HCT116 (cell line): ENCODE results near the gene WWP2. TPM values are rescaled to one million over a fixed set of nuclear protein-coding genes. Genes with fewer than 3 reads are reported as not detected.

Experiments
- ATAC-seq: fragments of 200-7000 bp; cut with Tn5 transposase; 2 replicates; pipeline ENCODE4 v1.9.1; 2020; ENCODE audit warnings: mild to moderate bottlenecking, moderate library complexity
- BruUV-seq: library from RNA; stranded (reverse); fragments of 400-500 nt; replicated peaks from 2 replicates; lab custom pipeline; 2021; lab: Mats Ljungman, UMichigan
- CTCF ChIA-PET: fragments of 300-600 bp; sonication (Branson Sonifier 250); formaldehyde crosslinking; loops from one replicate; lab custom pipeline; 2021; ENCODE audit warnings: antibody characterized with exemption; lab: Charles Lee
- POLR2A ChIA-PET: fragments of 300-600, 350-600 bp; sonication (Branson Sonifier 250); formaldehyde crosslinking; loops from one replicate; lab custom pipeline; 2021; ENCODE audit warnings: antibody characterized with exemption; lab: Charles Lee
- RAD21 ChIA-PET, 2 experiments: fragments of 300-600 bp; sonication (Branson Sonifier 250); formaldehyde crosslinking; loops; one replicate each; lab custom pipeline; 2023; ENCODE audit warnings: low total read pairs in 2 of 2; ENCODE audit not compliant: uncharacterized antibody in 2 of 2, unreplicated experiment in 2 of 2, low non-redundant PET in 1 of 2; lab: Charles Lee
- DNase-seq: peaks from one replicate; pipeline ENCODE4 v3.0.0-alpha.2; 2010; ENCODE audit warnings: low read depth, low spot score
- H2AFZ ChIP-seq: fragments of 200-600 bp; shearing (Covaris generic), sonication (generic); 2 replicates; pipeline ENCODE4 v1.6.1; 2017; ENCODE audit warnings: low read depth, mixed run types, mixed read lengths, antibody characterized with exemption, low read length; ENCODE audit not compliant: poor library complexity, severe bottlenecking
- H3K27ac ChIP-seq: 2 replicates; pipeline ENCODE4 v1.5.1; 2012; ENCODE audit warnings: low read depth, low read length
- H3K27me3 ChIP-seq: fragments of 200-600 bp; sonication (generic); 2 replicates; pipeline ENCODE4 v1.6.1; 2016; ENCODE audit warnings: mixed run types, low read length, mixed read lengths; ENCODE audit not compliant: insufficient read depth
- H3K36me3 ChIP-seq, 2 experiments: fragments of 200-500 bp in 1 of 2; fragments of 200-600 bp in 1 of 2; sonication (Bioruptor generic) in 1 of 2; sonication (generic) in 1 of 2; 2 replicates each; pipeline versions ENCODE4 v1.5.1 to v1.6.1; 2014 to 2016; ENCODE audit warnings: low read length in 2 of 2, inconsistent platforms in 1 of 2, mixed read lengths in 1 of 2, mixed run types in 1 of 2; ENCODE audit not compliant: insufficient read depth in 2 of 2, control insufficient read depth in 1 of 2
- H3K4me1 ChIP-seq, 2 experiments: fragments of 200-600 bp in 1 of 2; sonication (generic) in 1 of 2; 2 replicates each; pipeline versions ENCODE4 v1.5.1 to v1.6.1; 2012 to 2017; ENCODE audit warnings: low read length in 2 of 2, inconsistent platforms in 1 of 2, mild to moderate bottlenecking in 1 of 2, mixed read lengths in 1 of 2, mixed run types in 1 of 2, moderate library complexity in 1 of 2; ENCODE audit not compliant: insufficient read depth in 2 of 2, control insufficient read depth in 1 of 2
- H3K4me2 ChIP-seq: fragments of 200-600 bp; sonication (generic); 2 replicates; pipeline ENCODE4 v1.6.1; 2017; ENCODE audit warnings: mixed run types, low read length, mixed read lengths
- H3K4me3 ChIP-seq, 2 experiments: fragments of 200-600 bp in 1 of 2; sonication (generic) in 1 of 2; replicated peaks in 1 of 2; 2 replicates each; pipeline ENCODE4 v1.5.1; 2011 to 2016; ENCODE audit warnings: low read length in 2 of 2, control low read depth in 1 of 2, low read depth in 1 of 2, mild to moderate bottlenecking in 1 of 2, mixed read lengths in 1 of 2, mixed run types in 1 of 2
- H3K79me2 ChIP-seq: fragments of 200-600 bp; sonication (generic); 2 replicates; pipeline ENCODE4 v1.6.1; 2017; ENCODE audit warnings: mild to moderate bottlenecking, mixed run types, low read length, moderate library complexity, mixed read lengths; ENCODE audit not compliant: insufficient read depth
- H3K9ac ChIP-seq: fragments of 200-600 bp; sonication (generic); 2 replicates; pipeline ENCODE4 v1.6.1; 2016; ENCODE audit warnings: low read length, mixed read lengths
- H3K9me2 ChIP-seq: fragments of 200-600 bp; sonication (generic), shearing (Covaris generic); 2 replicates; pipeline ENCODE4 v1.6.1; 2017; ENCODE audit warnings: mixed run types, mild to moderate bottlenecking, moderate library complexity; ENCODE audit not compliant: insufficient read depth
- H3K9me3 ChIP-seq, 2 experiments: fragments of 200-500 bp in 1 of 2; fragments of 200-600 bp in 1 of 2; sonication (Bioruptor generic) in 1 of 2; sonication (generic) in 1 of 2; 2 replicates each; pipeline ENCODE4 v1.6.1; 2014 to 2017; ENCODE audit warnings: low read length in 2 of 2, mixed read lengths in 2 of 2, inconsistent platforms in 1 of 2, low read depth in 1 of 2, mild to moderate bottlenecking in 1 of 2, mixed run types in 1 of 2, moderate library complexity in 1 of 2; ENCODE audit not compliant: control insufficient read depth in 1 of 2, insufficient read depth in 1 of 2
- H4K20me1 ChIP-seq: fragments of 200-600 bp; sonication (generic), shearing (Covaris generic); 2 replicates; pipeline ENCODE4 v1.6.1; 2017; ENCODE audit warnings: mixed run types, mild to moderate bottlenecking, moderate library complexity; ENCODE audit not compliant: insufficient read depth
- ATF3 ChIP-seq: IDR thresholded peaks from 2 replicates; pipeline ENCODE4 v1.6.1; 2012
- CEBPB ChIP-seq: IDR thresholded peaks from 2 replicates; pipeline ENCODE4 v1.6.1; 2012; ENCODE audit warnings: low read depth
- EGR1 ChIP-seq: IDR thresholded peaks from 2 replicates; pipeline ENCODE4 v1.6.1; 2012; ENCODE audit warnings: low read depth
- ELF1 ChIP-seq: IDR thresholded peaks from 2 replicates; pipeline ENCODE4 v1.6.1; 2012; ENCODE audit warnings: low read depth, borderline replicate concordance
- EZH2 ChIP-seq: fragments of 200-600 bp; sonication (generic); IDR thresholded peaks from 2 replicates; pipeline ENCODE4 v1.6.1; 2017; ENCODE audit warnings: antibody characterized with exemption, mixed run types
- FOSL1 ChIP-seq: IDR thresholded peaks from 2 replicates; pipeline ENCODE4 v1.6.1; 2012; ENCODE audit warnings: low read depth
- JUND ChIP-seq: IDR thresholded peaks from 2 replicates; pipeline ENCODE4 v1.6.1; 2012
- POLR2A ChIP-seq: IDR thresholded peaks from 2 replicates; pipeline ENCODE4 v1.7.0; 2011; ENCODE audit warnings: borderline replicate concordance; ENCODE audit not compliant: insufficient read depth, insufficient read length; ENCODE audit errors: extremely low read depth
- POLR2AphosphoS5 ChIP-seq: IDR thresholded peaks from 2 replicates; pipeline ENCODE4 v1.6.1; 2011; ENCODE audit warnings: mild to moderate bottlenecking, low read depth, low read length, moderate library complexity
- RAD21 ChIP-seq: IDR thresholded peaks from 2 replicates; pipeline ENCODE4 v1.6.1; 2012; ENCODE audit warnings: low read depth, mild to moderate bottlenecking
- REST ChIP-seq: IDR thresholded peaks from 2 replicates; pipeline ENCODE4 v1.6.1; 2012; ENCODE audit warnings: low read depth
- SIN3A ChIP-seq: IDR thresholded peaks from 2 replicates; pipeline ENCODE4 v1.6.1; 2012; ENCODE audit warnings: low read depth
- SRF ChIP-seq: IDR thresholded peaks from 2 replicates; pipeline ENCODE4 v1.6.1; 2012; ENCODE audit warnings: low read depth
- YY1 ChIP-seq: IDR thresholded peaks from 2 replicates; pipeline ENCODE4 v1.6.1; 2011; ENCODE audit warnings: low read length, low read depth, moderate library complexity, mild to moderate bottlenecking; ENCODE audit not compliant: insufficient replicate concordance; ENCODE audit errors: extremely low read depth
- ZFX ChIP-seq: fragments of 450-650 bp; IDR thresholded peaks from 2 replicates; pipeline ENCODE4 v1.6.1; 2017
- ZNF274 ChIP-seq: fragments of 200-500 bp; sonication (Bioruptor generic); IDR thresholded peaks from 2 replicates; pipeline ENCODE4 v1.6.1; 2014; ENCODE audit warnings: mild to moderate bottlenecking, low read depth, low read length, inconsistent platforms
- intact Hi-C: fragments of 100-400 bp; cut with micrococcal nuclease; formaldehyde crosslinking; loops from 2 replicates; pipeline ENCODE4 v1.10.0; 2022
- total RNA-seq: library from RNA; stranded (reverse); gene quantifications from one replicate; pipeline ENCODE4 v1.2.1, GENCODE V29; 2021; ENCODE audit not compliant: unreplicated experiment
- TF ChIP-seq, protein P1 (sequence below): IDR thresholded peaks from 2 replicates; pipeline ENCODE4 v1.6.1; 2011; ENCODE audit warnings: mild to moderate bottlenecking, low read length, moderate library complexity; ENCODE audit not compliant: insufficient replicate concordance; ENCODE audit errors: extremely low read depth

The WWP2 gene
- total RNA-seq, 1 experiment from 2014 or later, result 44.2 TPM

DNA sequence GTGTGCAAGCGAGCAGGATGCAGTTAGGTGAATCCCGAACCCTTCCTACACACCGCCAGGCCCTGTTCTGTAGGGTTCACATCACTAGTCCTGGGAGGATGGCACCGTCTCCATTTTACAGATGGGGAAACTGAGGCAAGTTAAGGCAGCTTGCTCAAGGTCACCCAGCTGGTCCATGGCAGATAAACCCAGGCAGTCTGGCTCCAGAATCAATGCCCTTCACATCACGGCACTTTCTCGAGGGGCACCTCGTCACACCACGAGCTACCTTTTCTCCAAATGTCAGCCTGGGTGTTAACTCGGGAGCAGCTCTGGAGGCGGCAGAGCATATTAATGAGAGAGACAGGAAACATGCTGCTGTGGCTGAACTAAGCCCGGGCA lies 16.9 kb upstream of the WWP2 start:
- Histone ChIP-seq H3K4me1 (no peaks in the 10 kb centered on the region), H3K4me2 (no peak overlapping the region), H3K27me3 (no peaks in the 10 kb centered on the region), H3K9me3 (no peaks in the 10 kb centered on the region), H3K79me2 (peaks cover 83% of the 10 kb centered on the region), H2AFZ (no peak overlapping the region), H3K4me3 (no peak overlapping the region), H4K20me1 (no peaks in the 10 kb centered on the region), H3K9me2 (no peaks in the 10 kb centered on the region), H3K9ac (no peak overlapping the region), H3K36me3 (peaks cover 66 to 87% of the 10 kb centered on the region in 2 experiments), H3K27ac (no peak overlapping the region)
- ChIA-PET CTCF (no interaction called here), POLR2A (interaction anchor here (1.8 kb wide), 1 partner anchor 19 kb away, joined by 5 read pairs; the partner anchor contains the start of gene NQO1), RAD21 (no interaction called here)
- ATAC-seq (no peak), DNase-seq (no peak)
- TF ChIP-seq POLR2AphosphoS5 (no peak), ELF1 (no peak), SRF (no peak), ZNF274 (no peak), POLR2A (no peak), RAD21 (no peak), ZFX (no peak), ATF3 (no peak), YY1 (no peak), EGR1 (no peak), JUND (no peak), EZH2 (no peak), REST (no peak), CEBPB (no peak), SIN3A (no peak), FOSL1 (no peak)
- TF ChIP-seq, protein P1, sequence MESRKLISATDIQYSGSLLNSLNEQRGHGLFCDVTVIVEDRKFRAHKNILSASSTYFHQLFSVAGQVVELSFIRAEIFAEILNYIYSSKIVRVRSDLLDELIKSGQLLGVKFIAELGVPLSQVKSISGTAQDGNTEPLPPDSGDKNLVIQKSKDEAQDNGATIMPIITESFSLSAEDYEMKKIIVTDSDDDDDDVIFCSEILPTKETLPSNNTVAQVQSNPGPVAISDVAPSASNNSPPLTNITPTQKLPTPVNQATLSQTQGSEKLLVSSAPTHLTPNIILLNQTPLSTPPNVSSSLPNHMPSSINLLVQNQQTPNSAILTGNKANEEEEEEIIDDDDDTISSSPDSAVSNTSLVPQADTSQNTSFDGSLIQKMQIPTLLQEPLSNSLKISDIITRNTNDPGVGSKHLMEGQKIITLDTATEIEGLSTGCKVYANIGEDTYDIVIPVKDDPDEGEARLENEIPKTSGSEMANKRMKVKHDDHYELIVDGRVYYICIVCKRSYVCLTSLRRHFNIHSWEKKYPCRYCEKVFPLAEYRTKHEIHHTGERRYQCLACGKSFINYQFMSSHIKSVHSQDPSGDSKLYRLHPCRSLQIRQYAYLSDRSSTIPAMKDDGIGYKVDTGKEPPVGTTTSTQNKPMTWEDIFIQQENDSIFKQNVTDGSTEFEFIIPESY, result no peak
- intact Hi-C loops, result no loop called here
- no TSS peak for BruUV-seq
